ENCODE data around the gene NBEAL2.

The NBEAL2 gene

GRCh38 chr3:47000198-47000815 lies 20.8 kb downstream of the NBEAL2 start:
- DNase-seq = no peak

- DNase-seq = peak; percentile 1
Measured at GRCh38 chr3:47000922-47001730, 21.7 kb downstream of the NBEAL2 start.

GRCh38 chr3:47001731-47002170 lies 22.3 kb downstream of the NBEAL2 start:
- DNase-seq = peak; percentile 1

- DNase-seq = peak; percentile 2
Measured at GRCh38 chr3:47002171-47003055, 22.9 kb downstream of the NBEAL2 start.

- no peak for DNase-seq
Measured at GRCh38 chr3:47003056-47003410, 23.6 kb downstream of the NBEAL2 start.

GRCh38 chr3:47003461-47004368 lies 24.2 kb downstream of the NBEAL2 start:
- peak; percentile 1 for DNase-seq

- DNase-seq = no peak
Measured at GRCh38 chr3:47004369-47005211, 25.1 kb downstream of the NBEAL2 start.

GRCh38 chr3:47005212-47006144 lies 26.0 kb downstream of the NBEAL2 start:
- no peak for DNase-seq

GRCh38 chr3:47006145-47006651 lies 26.7 kb downstream of the NBEAL2 start:
- no peak for DNase-seq

- peak; percentile 1 for DNase-seq
Measured at GRCh38 chr3:47007001-47007400, 27.5 kb downstream of the NBEAL2 start.

GRCh38 chr3:47007482-47008233 lies 28.2 kb downstream of the NBEAL2 start:
- DNase-seq = peak; percentile 1

- DNase-seq = peak; percentile 1
Measured at GRCh38 chr3:47008234-47008796, 28.8 kb downstream of the NBEAL2 start.

GRCh38 chr3:47008851-47009224 lies 29.4 kb downstream of the NBEAL2 start:
- no peak for DNase-seq

GRCh38 chr3:47009225-47010110 lies 30.0 kb downstream of the NBEAL2 start:
- peak; percentile 72 for DNase-seq

GRCh38 chr3:47010111-47010712 lies 30.7 kb downstream of the NBEAL2 start:
- peak; percentile 15 for DNase-seq

GRCh38 chr3:47010910-47011309 lies 31.4 kb downstream of the NBEAL2 start:
- no peak for DNase-seq

- no peak for DNase-seq
Measured at GRCh38 chr3:47011371-47011770, 31.9 kb downstream of the NBEAL2 start.

Data from stimulated activated CD4-positive, alpha-beta T cell treated with anti-CD3 and anti-CD28 coated beads, Interleukin-4, amount 100 ng/mL, for 1 hour (primary cell).